OCI-LY7 (cell line): Measurements from ENCODE around the gene POMC. TPM values are rescaled to one million over a fixed set of nuclear protein-coding genes. Genes with fewer than 3 reads are reported as not detected.
A peak's percentile ranks its signal among the peaks of the same experiment; 100 is the strongest.
"Not testable (repeated sequence)": the region's sequence is repeated elsewhere in the genome, so short reads cannot be mapped to it uniquely, and the experiment has no call there.

ENCODE experiments used
- BruUV-seq: library from RNA; stranded (reverse); fragments of 400-500 nt; replicated peaks from 2 replicates; lab custom pipeline; 2021; lab: Mats Ljungman, UMichigan
- CTCF ChIA-PET: fragments of 300-600 bp; sonication (Branson Sonifier 250); formaldehyde crosslinking; loops from one replicate; lab custom pipeline; 2022; ENCODE audit warnings: antibody characterized with exemption; ENCODE audit not compliant: unreplicated experiment; lab: Charles Lee
- POLR2A ChIA-PET: fragments of 300-600 bp; sonication (Branson Sonifier 250); formaldehyde crosslinking; loops from one replicate; lab custom pipeline; 2022; ENCODE audit warnings: antibody characterized with exemption; lab: Charles Lee
- DNase-seq: peaks from one replicate; pipeline ENCODE4 v3.0.0-alpha.2; 2015; ENCODE audit warnings: low spot score
- H2AFZ ChIP-seq: fragments of 200-600 bp; sonication (generic), shearing (Covaris generic); 2 replicates; pipeline ENCODE4 v1.6.1; 2014; ENCODE audit warnings: mild to moderate bottlenecking, antibody characterized with exemption, low read length, moderate library complexity
- H3K27ac ChIP-seq: fragments of 200-600 bp; sonication (generic); 2 replicates; pipeline ENCODE4 v1.5.1; 2014; ENCODE audit warnings: mixed run types, low read depth, mild to moderate bottlenecking, moderate library complexity, low read length, inconsistent platforms; ENCODE audit not compliant: poor library complexity, severe bottlenecking
- H3K36me3 ChIP-seq: fragments of 200-600 bp; sonication (generic); 2 replicates; pipeline ENCODE4 v1.6.1; 2014; ENCODE audit warnings: mild to moderate bottlenecking, antibody characterized with exemption, low read length, moderate library complexity, mixed read lengths; ENCODE audit not compliant: insufficient read depth
- H3K4me1 ChIP-seq: fragments of 200-600 bp; sonication (generic); 2 replicates; pipeline ENCODE4 v1.5.1; 2014; ENCODE audit warnings: mild to moderate bottlenecking, low read length; ENCODE audit not compliant: insufficient read depth, poor library complexity, severe bottlenecking
- H3K4me2 ChIP-seq: fragments of 200-600 bp; sonication (generic); 2 replicates; pipeline ENCODE4 v1.6.1; 2014; ENCODE audit warnings: mild to moderate bottlenecking, low read length
- H3K4me3 ChIP-seq: fragments of 200-600 bp; sonication (generic); 2 replicates; pipeline ENCODE4 v1.5.1; 2014; ENCODE audit warnings: mild to moderate bottlenecking, low read depth, low read length; ENCODE audit not compliant: poor library complexity, severe bottlenecking
- H3K79me2 ChIP-seq: fragments of 200-600 bp; sonication (generic); 2 replicates; pipeline ENCODE4 v1.6.1; 2016; ENCODE audit warnings: low read depth, mild to moderate bottlenecking, low read length, moderate library complexity, mixed read lengths; ENCODE audit not compliant: insufficient read depth
- H3K9me2 ChIP-seq: fragments of 200-600 bp; sonication (generic); 2 replicates; pipeline ENCODE4 v1.6.1; 2016; ENCODE audit warnings: mild to moderate bottlenecking, low read length, mixed read lengths; ENCODE audit not compliant: insufficient read depth
- H3K9me3 ChIP-seq: fragments of 200-600 bp; sonication (generic); 2 replicates; pipeline ENCODE4 v1.6.1; 2014; ENCODE audit warnings: mild to moderate bottlenecking, mixed run types, low read length, mixed read lengths
- H4K20me1 ChIP-seq: fragments of 200-600 bp; sonication (generic); 2 replicates; pipeline ENCODE4 v1.6.1; 2014; ENCODE audit warnings: mild to moderate bottlenecking, antibody characterized with exemption, low read length, moderate library complexity, mixed read lengths; ENCODE audit not compliant: insufficient read depth
- EZH2phosphoT487 ChIP-seq: fragments of 200-600 bp; sonication (generic); IDR thresholded peaks from 2 replicates; pipeline ENCODE4 v1.6.1; 2018; ENCODE audit warnings: low read depth, borderline replicate concordance, mild to moderate bottlenecking, mixed run types, antibody characterized with exemption, low read length, moderate library complexity, mixed read lengths
- intact Hi-C: fragments of 100-400 bp; cut with micrococcal nuclease; formaldehyde crosslinking; loops from one replicate; pipeline ENCODE4 v1.10.0; 2022; ENCODE audit not compliant: unreplicated experiment
- total RNA-seq, 2 experiments: library from RNA; depleted of rRNA in 1 of 2; stranded (reverse); fragments of >200 nt in 1 of 2; shearing (Covaris generic) in 1 of 2; gene quantifications; 2 replicates each; pipeline ENCODE4 v1.2.3, GENCODE V29; 2014 to 2022
- TF ChIP-seq, protein P1 (sequence below): fragments of 200-600 bp; sonication (generic); conservative IDR thresholded peaks from 2 replicates; pipeline ENCODE4 v1.5.1; 2014; ENCODE audit warnings: mild to moderate bottlenecking, antibody characterized with exemption, low read length, moderate library complexity, mixed read lengths

POMC gene
- total RNA-seq, 2 experiments from 2014 or later: not detected

- intact Hi-C loops: loop anchor here (1.0 to 5.0 kb wide), 3 partner anchors 155 to 720 kb away; no protein-coding TSS in a partner anchor
- CTCF ChIA-PET: interaction anchor here (0.9 to 1.2 kb wide), 3 partner anchors 154 to 303 kb away, joined by 3 to 7 read pairs (median 3); no protein-coding TSS in a partner anchor
- POLR2A ChIA-PET: interaction anchor here (1.2 kb wide), 1 partner anchor 164 kb away, joined by 3 read pairs; no protein-coding TSS in a partner anchor
- no peaks in the 10 kb centered on the region for H3K79me2 ChIP-seq
- no peaks in the 10 kb centered on the region for H3K36me3 ChIP-seq
- peaks cover 3% of the 10 kb centered on the region for H3K4me1 ChIP-seq
- H3K4me3 ChIP-seq: no peak overlapping the region
- BruUV-seq: no TSS peak
- H3K4me2 ChIP-seq: no peak overlapping the region
- no peak overlapping the region for H2AFZ ChIP-seq
- no peaks in the 10 kb centered on the region for H3K9me2 ChIP-seq
- H4K20me1 ChIP-seq: no peaks in the 10 kb centered on the region
- TF ChIP-seq, protein P1, sequence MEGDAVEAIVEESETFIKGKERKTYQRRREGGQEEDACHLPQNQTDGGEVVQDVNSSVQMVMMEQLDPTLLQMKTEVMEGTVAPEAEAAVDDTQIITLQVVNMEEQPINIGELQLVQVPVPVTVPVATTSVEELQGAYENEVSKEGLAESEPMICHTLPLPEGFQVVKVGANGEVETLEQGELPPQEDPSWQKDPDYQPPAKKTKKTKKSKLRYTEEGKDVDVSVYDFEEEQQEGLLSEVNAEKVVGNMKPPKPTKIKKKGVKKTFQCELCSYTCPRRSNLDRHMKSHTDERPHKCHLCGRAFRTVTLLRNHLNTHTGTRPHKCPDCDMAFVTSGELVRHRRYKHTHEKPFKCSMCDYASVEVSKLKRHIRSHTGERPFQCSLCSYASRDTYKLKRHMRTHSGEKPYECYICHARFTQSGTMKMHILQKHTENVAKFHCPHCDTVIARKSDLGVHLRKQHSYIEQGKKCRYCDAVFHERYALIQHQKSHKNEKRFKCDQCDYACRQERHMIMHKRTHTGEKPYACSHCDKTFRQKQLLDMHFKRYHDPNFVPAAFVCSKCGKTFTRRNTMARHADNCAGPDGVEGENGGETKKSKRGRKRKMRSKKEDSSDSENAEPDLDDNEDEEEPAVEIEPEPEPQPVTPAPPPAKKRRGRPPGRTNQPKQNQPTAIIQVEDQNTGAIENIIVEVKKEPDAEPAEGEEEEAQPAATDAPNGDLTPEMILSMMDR: 0 out of 2 replicates have a peak, but pooled peaks have one; percentile 5
- no peak for TF ChIP-seq EZH2phosphoT487
- H3K27ac ChIP-seq: no peak overlapping the region
- DNase-seq: no peak
- H3K9me3 ChIP-seq: no peaks in the 10 kb centered on the region
These were observed 38.4 kb downstream of the POMC start for GRCh38 chr2:25129901-25130520.

GRCh38 chr2:25127646-25128045 is 40.7 kb downstream of the POMC start:
- POLR2A ChIA-PET: interaction anchor here (0.8 kb wide), 1 partner anchor 33 kb away, joined by 3 read pairs; no protein-coding TSS in a partner anchor
- Histone ChIP-seq H3K4me2 (no peak overlapping the region), H4K20me1 (no peaks in the 10 kb centered on the region), H2AFZ (no peak overlapping the region), H3K79me2 (no peaks in the 10 kb centered on the region), H3K9me3 (no peaks in the 10 kb centered on the region), H3K4me1 (peaks cover 3% of the 10 kb centered on the region), H3K27ac (no peak overlapping the region), H3K9me2 (no peaks in the 10 kb centered on the region), H3K36me3 (no peaks in the 10 kb centered on the region), H3K4me3 (no peak overlapping the region)
- no TSS peak for BruUV-seq
- CTCF ChIA-PET: no interaction called here
- intact Hi-C loops: loop anchor here (5.0 kb wide), 1 partner anchor 300 kb away; no protein-coding TSS in a partner anchor
- DNase-seq: no peak
- TF ChIP-seq, protein P1: no peak
- TF ChIP-seq EZH2phosphoT487: no peak

- intact Hi-C loops: loop anchor here (5.0 kb wide), 1 partner anchor 300 kb away; no protein-coding TSS in a partner anchor
These were observed 41.3 kb downstream of the POMC start for GRCh38 chr2:25127071-25127470.

More at GRCh38 chr2:25127071-25127470, 41.3 kb downstream of the POMC start:
- H3K9me3 ChIP-seq, H3K4me2 ChIP-seq, CTCF ChIA-PET, H2AFZ ChIP-seq, H3K4me3 ChIP-seq, H3K4me1 ChIP-seq, H4K20me1 ChIP-seq, H3K9me2 ChIP-seq, H3K36me3 ChIP-seq, H3K79me2 ChIP-seq, H3K27ac ChIP-seq, BruUV-seq, DNase-seq: not testable (repeated sequence)
- POLR2A ChIA-PET: interaction anchor here (0.6 to 0.8 kb wide), 2 partner anchors 33 to 498 kb away, joined by 3 to 4 read pairs; no protein-coding TSS in a partner anchor
